Activated naive CD4-positive, alpha-beta T cell treated with anti-CD3 and anti-CD28 coated beads, Interleukin-2, amount 50 U/mL, for 72 hours (primary cell): ENCODE measurements around the gene MRPL44. TPM values are rescaled to one million over a fixed set of nuclear protein-coding genes. Genes with fewer than 3 reads are reported as not detected.

Experiments
- ATAC-seq, 2 donors: fragments of 150-1000 bp; cut with Tn5 transposase; 2 replicates each; pipeline ENCODE4 v1.10.0; 2021; ENCODE audit warnings: mild to moderate bottlenecking in 2 of 2, moderate library complexity in 2 of 2
- DNase-seq, 2 donors: peaks; one replicate each; pipeline ENCODE4 v3.0.0; 2021 to 2022; ENCODE audit warnings: low spot score in 2 of 2
- H3K27ac Mint-ChIP-seq, 2 donors: one replicate each; pipeline ENCODE4 v1.8.0; 2022; ENCODE audit warnings: mild to moderate bottlenecking in 2 of 2, mixed read lengths in 2 of 2
- H3K36me3 Mint-ChIP-seq, 2 donors: one replicate each; pipeline ENCODE4 v1.8.0; 2022; ENCODE audit warnings: mixed read lengths in 2 of 2
- H3K9me3 Mint-ChIP-seq, 2 donors: one replicate each; pipeline ENCODE4 v1.8.0; 2022; ENCODE audit warnings: mixed read lengths in 2 of 2
- total RNA-seq, 2 donors: library from RNA; stranded (reverse); gene quantifications; one replicate each; pipeline ENCODE4 v1.2.3, GENCODE V29; 2022

The MRPL44 gene
- total RNA-seq, 2 donors from 2014 or later, result 39.5 to 52.2 TPM

DNA sequence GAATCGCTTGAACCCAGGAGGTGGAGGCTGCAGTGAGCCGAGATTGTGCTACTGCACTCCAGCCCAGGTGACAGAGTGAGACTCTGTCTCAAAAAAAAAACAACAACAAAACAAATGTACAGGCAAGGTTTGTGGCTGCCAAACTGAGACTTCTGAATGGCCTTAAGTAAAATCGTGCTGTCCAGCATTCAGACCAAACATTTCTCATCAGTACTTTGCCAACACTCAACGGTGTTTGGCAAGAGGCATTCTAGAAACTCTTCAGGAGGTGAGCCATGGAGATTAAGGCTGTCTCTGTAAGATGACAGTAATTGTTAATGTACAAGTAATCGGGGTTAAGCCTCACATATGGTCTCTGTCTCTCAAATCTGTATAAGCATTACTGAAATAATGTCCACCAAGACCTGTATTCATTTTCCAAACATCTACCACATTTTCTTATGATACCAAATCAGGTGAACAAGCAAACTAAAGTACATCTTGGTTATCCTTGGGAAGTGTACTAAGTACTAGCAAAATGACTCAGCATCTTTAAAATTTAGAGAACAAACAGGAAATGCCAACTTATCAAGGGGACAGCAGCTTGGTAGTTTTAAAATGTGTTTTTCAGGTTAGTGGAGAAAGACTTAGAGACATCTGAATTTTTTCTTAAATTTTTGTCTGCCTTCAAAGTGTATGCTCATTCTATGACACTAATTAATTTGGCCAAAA is 52.5 kb downstream of the MRPL44 start:
- Mint-ChIP-seq H3K36me3 (no peaks in the 10 kb centered on the region), H3K27ac (no peak overlapping the region), H3K9me3 (no peaks in the 10 kb centered on the region)
- DNase-seq, result no peak
- ATAC-seq, result no peak

DNA sequence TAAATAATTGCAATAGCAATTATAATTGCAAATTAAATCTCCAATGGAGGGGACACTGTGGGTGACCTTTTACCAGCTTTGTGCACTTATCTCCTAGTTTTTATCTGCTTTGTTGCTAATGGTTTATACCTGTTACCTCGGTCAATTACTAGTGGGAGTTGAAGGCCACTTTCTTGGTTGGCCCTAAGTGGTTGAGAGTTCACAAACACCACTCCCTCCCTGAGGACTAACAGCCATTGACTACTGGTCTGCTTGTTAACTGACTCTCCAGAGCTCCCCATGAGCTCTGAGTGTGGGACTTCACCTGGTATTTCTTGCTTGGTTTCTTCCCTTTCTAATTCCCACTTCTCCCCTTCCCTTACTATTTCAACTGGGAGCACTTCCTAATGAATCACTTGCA is 54.6 kb downstream of the MRPL44 start:
- no peaks in the 10 kb centered on the region for H3K9me3 Mint-ChIP-seq
- DNase-seq (no peak), ATAC-seq (no peak)
- H3K36me3 Mint-ChIP-seq, result no peaks in the 10 kb centered on the region
- no peak overlapping the region for H3K27ac Mint-ChIP-seq

DNA sequence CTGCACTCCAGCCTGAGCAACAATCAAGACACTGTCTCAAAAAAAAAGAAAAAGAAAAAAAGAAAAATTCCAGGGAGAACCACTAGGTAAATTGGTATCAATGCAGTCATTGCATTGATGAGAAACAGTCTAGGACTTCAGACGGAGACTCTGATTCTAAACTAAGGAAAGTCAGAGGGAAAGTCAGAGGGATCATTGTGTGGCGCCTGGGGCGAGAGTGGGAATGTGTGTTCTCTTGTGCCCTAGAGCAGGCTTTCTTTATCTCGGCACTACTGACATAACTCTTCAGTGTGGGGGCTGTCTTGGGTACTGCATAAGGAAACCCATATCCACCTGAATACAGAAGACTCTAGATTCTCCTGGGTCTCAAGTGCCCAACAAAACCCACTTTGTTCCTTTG is 57.1 kb downstream of the MRPL44 start:
- ATAC-seq, result no peak
- no peak for DNase-seq
- H3K9me3 Mint-ChIP-seq, result no peaks in the 10 kb centered on the region
- H3K27ac Mint-ChIP-seq, result no peak overlapping the region
- H3K36me3 Mint-ChIP-seq, result no peaks in the 10 kb centered on the region

DNA sequence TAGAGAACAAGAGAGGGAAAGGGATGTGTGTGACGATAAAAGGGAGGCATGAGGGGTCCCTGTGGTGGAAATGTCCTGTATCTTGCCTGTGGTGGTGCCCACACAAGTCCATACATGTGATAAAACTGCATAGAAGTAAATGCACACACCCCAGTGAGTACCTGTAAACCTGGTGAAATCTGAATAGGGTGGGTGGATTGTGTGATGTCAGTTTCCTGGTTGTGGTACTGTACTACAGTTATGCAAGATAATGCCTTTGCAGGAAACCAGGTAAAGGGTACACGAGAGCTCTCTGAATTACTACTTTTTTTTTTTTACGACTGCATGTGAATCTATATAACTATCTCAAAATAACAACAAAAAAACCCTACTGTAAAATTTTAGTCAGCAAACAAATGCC is 59.7 kb downstream of the MRPL44 start:
- Mint-ChIP-seq H3K36me3 (peaks cover 0 to 11% of the 10 kb centered on the region in 2 donors), H3K9me3 (peaks cover 0 to 8% of the 10 kb centered on the region in 2 donors)
- peak; percentile 68 for ATAC-seq

More for the DNA sequence above, 59.7 kb downstream of the MRPL44 start:
- no peak overlapping the region for H3K27ac Mint-ChIP-seq
- DNase-seq, result no peak

Other genes with a start within 250 kb of the MRPL44 start
- 1 to 10 TPM; 1.8 to 7.6 TPM for gene AP1S3, start 119.9 kb upstream of the MRPL44 start, total RNA-seq
- gene WDFY1, start 12.1 kb upstream of the MRPL44 start, total RNA-seq, result 10 to 100 TPM; 22.5 to 49.2 TPM
- 10 to 100 TPM; 37.8 to 46.0 TPM for gene SERPINE2, start 81.8 kb downstream of the MRPL44 start, total RNA-seq